AG09309 (cell line): ENCODE data around the gene FGF1.

Experiments
- DNase-seq: peaks from one replicate; pipeline ENCODE4 v3.0.0-alpha.2; 2010; ENCODE audit warnings: low read depth
- H3K4me3 ChIP-seq: 2 replicates; pipeline ENCODE4 v1.5.1; 2011; ENCODE audit warnings: mild to moderate bottlenecking, low read depth, low read length, moderate library complexity; ENCODE audit not compliant: control insufficient read depth
- TF ChIP-seq, protein P1 (sequence below): IDR thresholded peaks from 2 replicates; pipeline ENCODE4 v1.5.1; 2011; ENCODE audit warnings: mild to moderate bottlenecking, low read depth, low read length, inconsistent platforms; ENCODE audit not compliant: insufficient read depth, control insufficient read depth; ENCODE audit errors: missing control alignments

The FGF1 gene

GRCh38 chr5:142697356-142698255 lies 11.7 kb upstream of the FGF1 start:
- TF ChIP-seq, protein P1, sequence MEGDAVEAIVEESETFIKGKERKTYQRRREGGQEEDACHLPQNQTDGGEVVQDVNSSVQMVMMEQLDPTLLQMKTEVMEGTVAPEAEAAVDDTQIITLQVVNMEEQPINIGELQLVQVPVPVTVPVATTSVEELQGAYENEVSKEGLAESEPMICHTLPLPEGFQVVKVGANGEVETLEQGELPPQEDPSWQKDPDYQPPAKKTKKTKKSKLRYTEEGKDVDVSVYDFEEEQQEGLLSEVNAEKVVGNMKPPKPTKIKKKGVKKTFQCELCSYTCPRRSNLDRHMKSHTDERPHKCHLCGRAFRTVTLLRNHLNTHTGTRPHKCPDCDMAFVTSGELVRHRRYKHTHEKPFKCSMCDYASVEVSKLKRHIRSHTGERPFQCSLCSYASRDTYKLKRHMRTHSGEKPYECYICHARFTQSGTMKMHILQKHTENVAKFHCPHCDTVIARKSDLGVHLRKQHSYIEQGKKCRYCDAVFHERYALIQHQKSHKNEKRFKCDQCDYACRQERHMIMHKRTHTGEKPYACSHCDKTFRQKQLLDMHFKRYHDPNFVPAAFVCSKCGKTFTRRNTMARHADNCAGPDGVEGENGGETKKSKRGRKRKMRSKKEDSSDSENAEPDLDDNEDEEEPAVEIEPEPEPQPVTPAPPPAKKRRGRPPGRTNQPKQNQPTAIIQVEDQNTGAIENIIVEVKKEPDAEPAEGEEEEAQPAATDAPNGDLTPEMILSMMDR: no peak
- no peak for DNase-seq
- no peak overlapping the region for H3K4me3 ChIP-seq

GRCh38 chr5:142696379-142696778 lies 10.5 kb upstream of the FGF1 start:
- H3K4me3 ChIP-seq: no peak overlapping the region
- TF ChIP-seq, protein P1: no peak
- DNase-seq: no peak

GRCh38 chr5:142694092-142694856 lies 8.4 kb upstream of the FGF1 start:
- TF ChIP-seq, protein P1: peak; percentile 25
- no peak for DNase-seq
- H3K4me3 ChIP-seq: no peak overlapping the region

- H3K4me3 ChIP-seq: no peak overlapping the region
- TF ChIP-seq, protein P1: no peak
- DNase-seq: no peak
Measured at GRCh38 chr5:142692321-142692894, 6.5 kb upstream of the FGF1 start.

DNA sequence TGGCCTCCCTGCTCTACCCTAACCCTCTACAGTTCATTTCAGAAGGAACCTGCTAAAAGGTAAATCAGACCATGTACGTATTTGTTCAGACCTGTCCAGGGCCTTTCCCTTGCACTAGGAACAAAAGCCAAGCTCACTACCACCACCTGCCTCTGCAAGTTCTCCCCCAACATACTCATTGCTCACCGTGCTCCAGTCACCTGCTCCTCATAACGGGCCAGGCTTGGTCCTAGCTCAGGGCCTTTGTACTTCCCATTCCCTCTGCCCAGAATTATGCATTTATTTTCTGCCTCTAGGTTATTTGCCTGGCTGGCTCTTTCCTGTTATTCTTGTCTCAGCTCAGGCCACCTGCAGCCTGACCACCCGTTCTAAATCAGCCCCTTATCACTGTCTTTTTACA lies 4.8 kb upstream of the FGF1 start:
- TF ChIP-seq, protein P1: no peak
- no peak overlapping the region for H3K4me3 ChIP-seq
- DNase-seq: no peak

- no peak overlapping the region for H3K4me3 ChIP-seq
- TF ChIP-seq, protein P1: no peak
- no peak for DNase-seq
Measured at GRCh38 chr5:142689081-142689480, 3.2 kb upstream of the FGF1 start.
